ENCODE data around the gene CRAMP1.

The CRAMP1 gene

GRCh38 chr16:1726661-1727502 is 114.7 kb downstream of the CRAMP1 start:
- Mint-ChIP-seq H3K4me1 (peaks cover 19% of the 10 kb centered on the region), H3K4me3 (no peak overlapping the region), H3K27me3 (no peaks in the 10 kb centered on the region), H3K36me3 (ENCODE audit: low read depth) (peaks cover 7% of the 10 kb centered on the region), H3K9me3 (no peaks in the 10 kb centered on the region), H3K27ac (no peak overlapping the region)
- ATAC-seq: no peak
- no peak for DNase-seq
